Activated T-cell treated with anti-CD3 and anti-CD28 coated beads for 1 hour (primary cell): Measurements from ENCODE around the gene NT5DC3.

Source experiments
- DNase-seq: peaks from one replicate; pipeline ENCODE4 v3.0.0-alpha.2; 2020; ENCODE audit warnings: low read depth

NT5DC3 gene

GRCh38 chr12:103840876-103841689 lies at the start of gene NT5DC3:
NT5DC3 (minus strand) TSS chr12:103841234; CDS start chr12:103841156, 78 bp downstream.
- peak; percentile 81 for DNase-seq

- DNase-seq, result no peak
Measured at GRCh38 chr12:103887738-103888137, 46.7 kb upstream of the NT5DC3 start.

DNA sequence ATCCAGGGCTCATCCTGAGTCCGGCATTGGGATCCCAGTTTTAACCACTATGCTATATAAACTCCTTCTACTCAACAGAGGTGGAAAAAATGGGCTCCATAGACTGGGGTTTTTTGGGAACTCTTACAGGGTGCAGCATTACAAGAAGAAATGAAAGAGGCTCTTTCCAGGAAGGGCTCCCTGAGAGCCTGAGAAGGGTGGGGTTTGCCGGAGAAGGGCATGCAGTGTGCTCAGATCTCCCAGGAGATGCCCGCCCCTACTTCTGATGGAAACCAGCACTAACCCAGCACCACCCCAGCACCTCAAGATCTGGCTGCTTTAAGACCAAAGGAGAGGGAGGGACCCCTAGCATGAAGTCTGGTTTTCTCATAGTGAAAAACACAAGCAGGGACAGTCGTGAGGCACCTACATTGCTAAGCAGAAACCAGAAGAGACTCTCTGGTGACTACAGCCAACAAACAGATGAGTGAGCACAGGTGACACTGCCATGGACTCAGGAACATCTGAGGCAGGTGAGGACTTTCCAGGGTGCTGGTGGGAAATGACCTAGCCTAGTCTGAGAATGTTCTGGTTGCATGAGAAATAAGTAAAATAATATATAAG lies 45.3 kb upstream of the NT5DC3 start:
- no peak for DNase-seq

DNA sequence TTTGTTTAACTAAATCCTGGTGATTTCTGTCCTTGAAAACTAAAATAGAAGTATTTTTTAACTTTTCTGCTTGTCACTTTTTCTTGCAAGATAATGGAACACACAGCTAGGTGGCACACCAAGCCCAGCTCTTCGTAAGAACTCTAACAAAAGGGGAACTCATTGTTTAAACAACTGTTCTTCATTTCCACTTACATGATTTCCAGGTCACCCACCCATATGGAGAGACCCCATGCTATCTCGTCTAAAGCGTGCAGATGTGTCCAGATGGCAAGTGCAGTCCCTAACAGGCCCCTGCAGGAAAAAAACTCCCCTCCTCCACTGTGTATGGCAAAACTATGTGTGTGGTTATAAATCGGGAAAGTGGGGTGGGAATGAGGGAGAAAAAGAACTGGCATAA lies 43.3 kb upstream of the NT5DC3 start:
- peak; percentile 16 for DNase-seq

DNA sequence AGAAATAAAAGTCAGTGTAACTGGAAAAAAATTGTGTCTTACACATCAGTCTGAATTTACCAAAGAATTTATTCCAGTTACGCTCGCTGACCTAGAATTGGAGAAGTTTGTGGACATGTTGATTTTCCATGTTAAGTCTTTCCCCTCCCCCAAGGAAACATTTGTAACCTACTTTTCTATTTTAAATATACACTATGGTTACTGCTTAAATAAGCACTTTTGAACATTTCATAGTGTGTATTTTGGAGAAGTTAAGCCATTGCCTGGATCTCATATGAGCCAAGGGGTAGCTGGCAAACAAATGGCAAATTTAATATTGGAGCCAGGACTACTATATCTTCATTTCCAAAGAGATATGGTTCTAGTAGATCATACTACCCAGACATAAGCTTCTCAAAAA lies 42.9 kb upstream of the NT5DC3 start:
- no peak for DNase-seq

DNA sequence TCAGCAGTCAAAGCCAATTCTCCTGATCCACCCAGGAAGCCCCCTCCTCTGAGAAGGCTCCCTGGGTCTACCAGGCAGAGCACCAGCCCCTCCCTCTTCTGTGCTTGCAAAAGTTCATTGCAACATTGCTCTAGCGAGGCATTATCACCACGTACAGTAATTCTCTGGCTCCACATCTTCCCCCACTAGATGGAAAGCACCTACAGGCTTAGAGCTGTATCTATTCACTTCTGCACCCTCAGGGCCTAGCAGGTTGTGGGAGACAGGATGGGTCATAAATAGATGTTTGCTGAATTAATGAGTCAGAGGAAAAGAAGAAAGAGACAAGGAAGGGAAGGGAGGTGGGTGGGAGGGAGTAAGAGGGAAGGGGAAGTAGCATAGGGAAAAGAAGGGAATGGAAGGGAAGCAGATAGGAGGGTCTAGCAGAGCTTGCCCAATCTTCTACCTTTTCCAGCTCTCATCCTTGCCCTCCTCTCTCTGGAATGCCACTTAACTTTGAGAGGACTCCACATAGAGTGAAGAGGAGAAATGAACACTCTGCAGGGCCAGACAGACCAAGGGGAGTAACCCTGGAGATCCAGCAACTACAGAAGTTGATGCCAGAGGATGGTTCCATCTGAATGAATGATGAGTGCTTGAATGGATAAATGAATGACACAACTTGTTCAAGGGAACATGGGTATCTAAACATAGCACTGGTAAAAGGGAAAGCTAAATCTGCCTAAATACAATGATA lies 42.0 kb upstream of the NT5DC3 start:
- no peak for DNase-seq

GRCh38 chr12:103881261-103881660 lies 40.2 kb upstream of the NT5DC3 start:
- DNase-seq, result no peak

GRCh38 chr12:103880299-103881142 lies 39.5 kb upstream of the NT5DC3 start:
- DNase-seq, result no peak

GRCh38 chr12:103879878-103880277 lies 38.8 kb upstream of the NT5DC3 start:
- no peak for DNase-seq

- no peak for DNase-seq
Measured at GRCh38 chr12:103879048-103879692, 38.1 kb upstream of the NT5DC3 start.

GRCh38 chr12:103877934-103878510 lies 37.0 kb upstream of the NT5DC3 start:
- peak; percentile 26 for DNase-seq

GRCh38 chr12:103877288-103877687 lies 36.3 kb upstream of the NT5DC3 start:
- DNase-seq, result no peak

DNA sequence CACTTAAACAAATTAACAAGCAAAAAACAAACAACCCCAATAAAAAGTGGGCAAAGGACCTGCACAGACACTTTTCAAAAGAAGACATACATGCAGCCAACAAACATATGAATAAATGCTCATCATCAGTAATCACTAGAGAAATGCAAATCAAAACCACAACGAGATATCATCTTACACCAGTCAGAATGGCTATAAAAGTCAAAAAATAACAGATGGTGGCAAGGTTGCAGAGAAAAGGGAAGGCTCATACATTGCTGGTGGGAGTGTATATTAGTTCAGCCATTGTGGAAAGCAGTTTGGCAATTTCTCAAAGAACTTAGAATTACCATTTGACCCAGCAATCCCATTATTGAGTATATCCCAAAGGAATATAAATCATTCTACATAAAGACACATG lies 34.6 kb upstream of the NT5DC3 start:
- DNase-seq, result no peak

DNA sequence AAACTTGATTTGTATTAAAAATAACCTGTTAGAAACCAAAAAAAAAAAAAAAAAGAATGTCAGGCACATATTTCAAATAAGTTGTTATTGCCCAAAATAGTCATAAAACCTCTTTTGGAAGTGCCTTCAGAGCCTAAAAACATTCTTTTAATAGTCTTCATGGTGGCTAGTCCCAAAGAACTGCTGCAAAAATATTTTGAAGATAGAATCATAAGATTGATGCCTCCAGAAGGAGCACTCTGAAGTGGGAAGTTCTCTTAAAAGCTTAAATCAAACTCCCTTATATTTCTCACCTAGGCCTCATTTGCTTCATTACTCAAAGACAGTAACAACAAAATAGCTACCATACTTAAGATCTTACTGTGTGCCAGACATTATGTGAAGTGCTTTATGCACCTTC lies 27.2 kb upstream of the NT5DC3 start:
- DNase-seq, result no peak

- no peak for DNase-seq
Measured at GRCh38 chr12:103865151-103865730, 24.2 kb upstream of the NT5DC3 start.

GRCh38 chr12:103864710-103865109 lies 23.7 kb upstream of the NT5DC3 start:
- DNase-seq, result no peak

GRCh38 chr12:103858953-103859601 lies 18.0 kb upstream of the NT5DC3 start:
- DNase-seq, result no peak

- no peak for DNase-seq
Measured at GRCh38 chr12:103858335-103858734, 17.3 kb upstream of the NT5DC3 start.

GRCh38 chr12:103857164-103857563 lies 16.1 kb upstream of the NT5DC3 start:
- no peak for DNase-seq
